Measurements from ENCODE around the gene HMGCS2. TPM values are rescaled to one million over a fixed set of nuclear protein-coding genes. Genes with fewer than 3 reads are reported as not detected.
"Not testable (repeated sequence)": the region's sequence is repeated elsewhere in the genome, so short reads cannot be mapped to it uniquely, and the experiment has no call there.

Gene HMGCS2
- total RNA-seq, 1 donor from 2014 or later, result not detected

- no peaks in the 10 kb centered on the region for H3K27me3 ChIP-seq (ENCODE audit: control insufficient read depth, insufficient read depth, low read length)
- no peak overlapping the region for H3K4me3 ChIP-seq (ENCODE audit: low read depth, low read length)
- DNase-seq (ENCODE audit: low read depth), result no peak
- no peaks in the 10 kb centered on the region for H3K36me3 ChIP-seq (ENCODE audit: control insufficient read depth, insufficient read depth, low read length)
- no peak for TF ChIP-seq CTCF (IDR thresholded peaks at IDR 0.05; ENCODE audit: insufficient read depth, low read length, poor library complexity, severe bottlenecking)
Measured at GRCh38 chr1:119787776-119788175, 19.1 kb upstream of the HMGCS2 start.

GRCh38 chr1:119786473-119787050, 17.9 kb upstream of the HMGCS2 start:
- H3K36me3 ChIP-seq (ENCODE audit: control insufficient read depth, insufficient read depth, low read length); H3K4me3 ChIP-seq (ENCODE audit: low read depth, low read length); H3K27me3 ChIP-seq (ENCODE audit: control insufficient read depth, insufficient read depth, low read length); DNase-seq (ENCODE audit: low read depth): not testable (repeated sequence)

- H3K36me3 ChIP-seq (ENCODE audit: control insufficient read depth, insufficient read depth, low read length); DNase-seq (ENCODE audit: low read depth); H3K4me3 ChIP-seq (ENCODE audit: low read depth, low read length); H3K27me3 ChIP-seq (ENCODE audit: control insufficient read depth, insufficient read depth, low read length): not testable (repeated sequence)
Measured at GRCh38 chr1:119786046-119786445, 17.3 kb upstream of the HMGCS2 start.

DNA sequence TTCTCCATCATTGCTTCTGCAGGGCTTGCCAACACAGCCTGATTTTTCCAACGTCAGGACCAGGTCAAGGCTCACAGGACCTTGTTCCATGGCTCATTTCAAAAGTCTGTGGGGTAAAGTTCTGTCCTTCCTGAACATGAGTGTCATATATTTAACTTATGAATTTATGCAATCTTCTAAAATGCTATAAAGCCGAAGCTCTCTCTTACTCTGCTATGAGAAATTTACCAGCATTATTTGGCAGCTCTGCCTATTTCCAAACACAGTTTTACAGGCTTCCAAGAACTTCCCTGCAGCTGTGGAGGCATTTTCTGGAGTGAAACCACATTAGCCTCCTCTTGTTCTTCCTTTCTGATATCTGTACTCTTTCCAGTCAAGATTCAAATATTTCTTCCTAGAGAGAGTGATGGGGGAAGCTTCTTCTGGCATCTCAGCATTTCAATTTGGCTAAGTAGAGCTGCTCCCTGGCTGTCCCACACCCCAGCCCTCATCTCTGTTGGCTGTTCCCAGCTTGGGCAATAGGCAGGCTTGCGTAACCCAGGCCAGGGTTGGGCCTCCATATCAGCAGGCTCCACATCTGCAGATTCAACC, 15.6 kb upstream of the HMGCS2 start:
- Histone ChIP-seq H3K36me3 (ENCODE audit: control insufficient read depth, insufficient read depth, low read length) (no peaks in the 10 kb centered on the region), H3K27me3 (ENCODE audit: control insufficient read depth, insufficient read depth, low read length) (no peaks in the 10 kb centered on the region), H3K4me3 (ENCODE audit: low read depth, low read length) (no peak overlapping the region)
- no peak for DNase-seq (ENCODE audit: low read depth)
- no peak for TF ChIP-seq CTCF (IDR thresholded peaks at IDR 0.05; ENCODE audit: insufficient read depth, low read length, poor library complexity, severe bottlenecking)

DNA sequence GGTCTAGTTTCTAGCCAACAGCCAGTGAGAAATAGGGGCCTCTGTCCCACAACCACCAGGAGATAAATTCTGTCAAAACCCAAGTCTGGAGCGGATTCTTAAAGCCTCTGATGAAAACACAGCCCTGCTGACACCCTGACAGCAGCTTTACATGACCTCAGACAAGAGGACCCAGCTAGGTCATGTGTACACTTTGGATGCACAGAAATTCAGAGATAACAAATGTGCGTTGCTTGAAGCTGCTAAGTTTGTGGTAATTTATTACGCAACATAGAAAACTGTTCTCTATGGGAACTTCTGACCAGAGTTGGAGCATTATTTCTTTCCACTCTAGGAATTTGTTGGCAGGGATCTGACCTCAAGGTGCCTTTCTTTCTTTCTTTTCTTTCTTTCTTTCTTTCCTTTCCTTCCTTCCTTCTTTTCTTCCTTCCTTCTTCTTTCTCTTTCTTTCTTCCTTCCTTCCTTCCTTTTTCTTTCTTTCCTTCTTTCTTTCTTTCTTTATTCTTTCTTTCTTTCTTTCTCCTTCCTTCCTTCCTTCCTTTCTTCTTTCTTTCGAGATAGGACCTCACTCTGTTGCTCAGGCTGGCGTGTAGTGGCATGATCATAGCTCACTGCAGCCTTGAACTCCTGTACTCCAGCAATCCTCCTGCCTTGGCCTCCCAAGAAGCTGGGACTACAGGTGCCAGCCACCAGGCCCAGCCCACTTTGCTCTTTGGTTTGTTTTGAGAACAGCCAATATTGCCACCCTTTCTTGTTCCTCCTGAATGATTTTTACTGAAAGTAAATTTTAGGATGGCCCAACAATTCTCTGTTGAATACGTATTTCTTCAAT, 14.9 kb upstream of the HMGCS2 start:
- no peak for DNase-seq (ENCODE audit: low read depth)
- H3K27me3 ChIP-seq (ENCODE audit: control insufficient read depth, insufficient read depth, low read length), result no peaks in the 10 kb centered on the region
- TF ChIP-seq CTCF (IDR thresholded peaks at IDR 0.05; ENCODE audit: insufficient read depth, low read length, poor library complexity, severe bottlenecking), result no peak
- H3K4me3 ChIP-seq (ENCODE audit: low read depth, low read length), result no peak overlapping the region
- H3K36me3 ChIP-seq (ENCODE audit: control insufficient read depth, insufficient read depth, low read length), result no peaks in the 10 kb centered on the region

DNA sequence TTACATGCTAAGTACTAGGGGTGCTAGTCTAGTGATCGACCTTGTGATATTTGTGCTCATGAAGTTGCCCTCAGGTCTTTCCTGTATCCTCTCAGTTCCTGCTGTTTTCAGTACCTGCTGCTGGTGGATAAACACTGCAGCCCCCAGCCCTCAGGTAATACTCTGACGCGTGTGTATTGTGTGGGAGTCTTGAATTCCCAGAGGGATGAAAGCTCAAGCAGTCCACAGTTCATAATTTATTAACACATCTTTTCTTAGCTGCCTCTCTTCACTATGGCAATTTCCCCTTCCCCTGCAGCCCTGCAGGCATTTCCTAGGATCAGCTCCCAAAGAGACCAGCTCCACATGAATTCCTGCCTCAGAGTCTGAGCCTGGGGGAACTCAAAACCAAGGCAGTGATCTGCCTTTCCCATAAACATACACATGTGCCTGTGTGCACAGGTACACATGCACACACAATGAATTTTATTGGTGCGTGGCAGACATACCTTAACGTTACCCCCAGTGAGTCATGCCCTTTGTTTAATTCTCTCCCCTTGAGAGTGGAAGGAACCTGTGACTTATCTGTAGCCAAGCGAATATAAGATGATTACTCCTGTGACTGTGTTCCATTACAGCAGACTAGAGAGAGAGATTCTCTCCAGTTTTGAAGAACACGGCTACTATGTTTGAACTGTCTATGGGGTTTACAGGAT, 14.1 kb upstream of the HMGCS2 start:
- no peak for TF ChIP-seq CTCF (IDR thresholded peaks at IDR 0.05; ENCODE audit: insufficient read depth, low read length, poor library complexity, severe bottlenecking)
- Histone ChIP-seq H3K36me3 (ENCODE audit: control insufficient read depth, insufficient read depth, low read length) (no peaks in the 10 kb centered on the region), H3K4me3 (ENCODE audit: low read depth, low read length) (no peak overlapping the region), H3K27me3 (ENCODE audit: control insufficient read depth, insufficient read depth, low read length) (no peaks in the 10 kb centered on the region)
- DNase-seq (ENCODE audit: low read depth), result peak; percentile 50

Data from kidney epithelial cell (primary cell).